ENCODE results near the gene REM2. TPM values are rescaled to one million over a fixed set of nuclear protein-coding genes. Genes with fewer than 3 reads are reported as not detected.

REM2 gene
- total RNA-seq, 1 donor from 2014 or later = 3.0 TPM

- peaks cover 5% of the 10 kb centered on the region for H3K27me3 Mint-ChIP-seq (ENCODE audit: low read depth)
- H3K9me3 Mint-ChIP-seq = no peaks in the 10 kb centered on the region
- H3K27ac Mint-ChIP-seq (ENCODE audit: unreplicated experiment) = peak overlapping the region; percentile 69
- peak overlapping the region; percentile 98 for H3K4me3 Mint-ChIP-seq
- peaks cover 47% of the 10 kb centered on the region for H3K4me1 Mint-ChIP-seq
- no peaks in the 10 kb centered on the region for H3K36me3 Mint-ChIP-seq (ENCODE audit: low read depth)
- DNase-seq (ENCODE audit: low read depth, low spot score) = no peak
- TF ChIP-seq, protein P1, sequence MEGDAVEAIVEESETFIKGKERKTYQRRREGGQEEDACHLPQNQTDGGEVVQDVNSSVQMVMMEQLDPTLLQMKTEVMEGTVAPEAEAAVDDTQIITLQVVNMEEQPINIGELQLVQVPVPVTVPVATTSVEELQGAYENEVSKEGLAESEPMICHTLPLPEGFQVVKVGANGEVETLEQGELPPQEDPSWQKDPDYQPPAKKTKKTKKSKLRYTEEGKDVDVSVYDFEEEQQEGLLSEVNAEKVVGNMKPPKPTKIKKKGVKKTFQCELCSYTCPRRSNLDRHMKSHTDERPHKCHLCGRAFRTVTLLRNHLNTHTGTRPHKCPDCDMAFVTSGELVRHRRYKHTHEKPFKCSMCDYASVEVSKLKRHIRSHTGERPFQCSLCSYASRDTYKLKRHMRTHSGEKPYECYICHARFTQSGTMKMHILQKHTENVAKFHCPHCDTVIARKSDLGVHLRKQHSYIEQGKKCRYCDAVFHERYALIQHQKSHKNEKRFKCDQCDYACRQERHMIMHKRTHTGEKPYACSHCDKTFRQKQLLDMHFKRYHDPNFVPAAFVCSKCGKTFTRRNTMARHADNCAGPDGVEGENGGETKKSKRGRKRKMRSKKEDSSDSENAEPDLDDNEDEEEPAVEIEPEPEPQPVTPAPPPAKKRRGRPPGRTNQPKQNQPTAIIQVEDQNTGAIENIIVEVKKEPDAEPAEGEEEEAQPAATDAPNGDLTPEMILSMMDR (conservative IDR thresholded peaks at IDR 0.05) = no peak
Observed at GRCh38 chr14:22887990-22888378, 5.0 kb downstream of the REM2 start.

DNA sequence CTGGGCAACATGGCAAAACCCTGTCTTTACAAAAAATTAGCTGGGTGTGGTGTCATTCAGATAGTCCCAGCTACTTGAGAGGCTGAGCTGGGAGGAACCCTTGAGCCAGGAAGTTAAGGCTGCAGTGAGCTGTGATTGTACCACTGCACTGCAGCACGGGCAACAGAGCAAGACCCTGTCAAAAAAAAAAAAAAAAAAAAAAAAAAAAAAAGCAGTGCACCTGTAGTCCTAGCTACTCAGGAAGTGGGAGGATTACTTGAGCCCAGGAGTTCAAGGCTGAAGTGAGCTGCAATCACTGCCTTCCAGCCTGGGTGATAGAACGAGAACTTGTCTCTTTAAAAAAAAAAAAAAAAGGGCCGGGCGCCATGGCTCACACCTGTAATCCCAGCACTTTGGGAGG, 5.6 kb downstream of the REM2 start:
- Mint-ChIP-seq H3K27me3 (ENCODE audit: low read depth) (peaks cover 5% of the 10 kb centered on the region), H3K4me3 (no peak overlapping the region), H3K27ac (ENCODE audit: unreplicated experiment) (no peak overlapping the region), H3K36me3 (ENCODE audit: low read depth) (no peaks in the 10 kb centered on the region), H3K9me3 (no peaks in the 10 kb centered on the region), H3K4me1 (peaks cover 41% of the 10 kb centered on the region)
- TF ChIP-seq, protein P1 (conservative IDR thresholded peaks at IDR 0.05) = no peak
- DNase-seq (ENCODE audit: low read depth, low spot score) = no peak

DNA sequence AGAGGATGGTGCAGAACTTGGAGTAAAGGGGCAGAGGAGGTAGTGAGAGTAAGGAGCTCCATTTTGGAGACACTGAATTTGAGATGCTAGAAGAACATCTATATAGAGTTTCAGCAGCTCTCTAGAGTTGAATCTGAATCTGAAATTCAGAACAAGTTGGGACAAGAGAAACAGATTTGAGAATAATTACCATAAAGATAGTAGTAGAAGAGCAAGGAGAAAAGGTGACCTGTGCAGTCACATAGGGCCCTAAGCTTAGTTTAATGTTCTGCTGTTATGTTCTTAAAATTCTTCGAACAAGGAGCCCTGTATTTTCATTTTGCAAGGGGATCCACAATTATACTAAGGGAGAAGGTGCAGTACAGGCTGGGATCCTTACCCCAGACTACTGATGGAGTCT, 7.4 kb downstream of the REM2 start:
- H3K27me3 Mint-ChIP-seq (ENCODE audit: low read depth) = peaks cover under 1% of the 10 kb centered on the region
- H3K4me1 Mint-ChIP-seq = peaks cover 25% of the 10 kb centered on the region
- no peaks in the 10 kb centered on the region for H3K9me3 Mint-ChIP-seq
- H3K4me3 Mint-ChIP-seq = no peak overlapping the region
- no peaks in the 10 kb centered on the region for H3K36me3 Mint-ChIP-seq (ENCODE audit: low read depth)
- DNase-seq (ENCODE audit: low read depth, low spot score) = no peak
- H3K27ac Mint-ChIP-seq (ENCODE audit: unreplicated experiment) = no peak overlapping the region
- TF ChIP-seq, protein P1 (conservative IDR thresholded peaks at IDR 0.05) = no peak

DNA sequence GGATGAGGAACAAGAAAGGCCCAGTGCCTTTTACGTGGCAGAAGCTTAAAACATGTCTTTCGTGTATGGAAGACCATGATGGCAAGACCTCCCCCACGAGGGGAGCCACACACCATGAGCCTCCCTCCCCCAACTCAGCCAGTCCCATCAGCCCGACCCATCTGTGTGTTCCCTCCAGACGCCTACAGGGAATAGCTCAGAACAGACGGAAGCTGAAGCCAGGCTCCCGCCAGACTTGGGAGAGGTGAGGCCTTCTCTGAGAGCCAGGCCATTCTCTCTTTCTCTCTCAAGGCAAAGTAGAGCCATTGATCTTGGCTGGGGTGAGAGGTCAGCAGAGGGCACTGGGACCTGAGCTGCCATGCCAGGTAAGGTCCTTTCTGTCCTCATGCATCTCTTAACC, 9.5 kb downstream of the REM2 start:
- H3K4me1 Mint-ChIP-seq = peaks cover 10% of the 10 kb centered on the region
- no peak overlapping the region for H3K4me3 Mint-ChIP-seq
- H3K36me3 Mint-ChIP-seq (ENCODE audit: low read depth) = no peaks in the 10 kb centered on the region
- no peaks in the 10 kb centered on the region for H3K27me3 Mint-ChIP-seq (ENCODE audit: low read depth)
- TF ChIP-seq, protein P1 (conservative IDR thresholded peaks at IDR 0.05) = no peak
- DNase-seq (ENCODE audit: low read depth, low spot score) = no peak
- no peaks in the 10 kb centered on the region for H3K9me3 Mint-ChIP-seq
- peak overlapping the region; percentile 17 for H3K27ac Mint-ChIP-seq (ENCODE audit: unreplicated experiment)

- Mint-ChIP-seq H3K27ac (ENCODE audit: unreplicated experiment) (no peak overlapping the region), H3K4me1 (peaks cover 7% of the 10 kb centered on the region), H3K4me3 (no peak overlapping the region), H3K36me3 (ENCODE audit: low read depth) (no peaks in the 10 kb centered on the region), H3K9me3 (no peaks in the 10 kb centered on the region), H3K27me3 (ENCODE audit: low read depth) (no peaks in the 10 kb centered on the region)
- DNase-seq (ENCODE audit: low read depth, low spot score) = no peak
- TF ChIP-seq, protein P1 (conservative IDR thresholded peaks at IDR 0.05) = no peak
Observed at GRCh38 chr14:22893706-22894105, 10.7 kb downstream of the REM2 start.

DNA sequence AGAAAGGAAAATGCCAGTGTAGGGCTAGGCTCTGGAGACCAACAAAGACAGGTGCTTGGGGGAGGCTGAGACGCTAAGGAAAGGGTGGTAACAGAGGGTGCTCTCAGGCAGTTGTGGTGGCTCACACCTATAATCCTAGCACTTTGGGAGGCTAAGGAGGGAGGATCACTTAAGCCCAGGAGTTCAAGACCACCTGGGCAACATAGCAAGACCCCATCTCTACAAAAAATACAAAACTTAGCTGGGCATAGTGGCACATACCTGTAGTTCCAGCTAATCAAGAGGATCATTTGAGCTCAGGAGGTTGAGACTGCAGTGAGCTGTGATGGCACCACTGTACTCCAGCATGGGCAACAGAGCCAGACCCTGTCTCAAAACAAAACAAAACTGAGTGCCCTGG, 12.4 kb downstream of the REM2 start:
- Mint-ChIP-seq H3K27me3 (ENCODE audit: low read depth) (no peaks in the 10 kb centered on the region), H3K9me3 (no peaks in the 10 kb centered on the region), H3K4me3 (no peak overlapping the region), H3K27ac (ENCODE audit: unreplicated experiment) (no peak overlapping the region), H3K36me3 (ENCODE audit: low read depth) (no peaks in the 10 kb centered on the region), H3K4me1 (peaks cover 3% of the 10 kb centered on the region)
- TF ChIP-seq, protein P1 (conservative IDR thresholded peaks at IDR 0.05) = no peak
- DNase-seq (ENCODE audit: low read depth, low spot score) = no peak

All from neural crest cell (in vitro differentiated cells).